Smooth muscle cell (in vitro differentiated cells): ENCODE results near the gene CLDN24. TPM values are rescaled to one million over a fixed set of nuclear protein-coding genes. Genes with fewer than 3 reads are reported as not detected.
"Not testable (repeated sequence)": the region's sequence is repeated elsewhere in the genome, so short reads cannot be mapped to it uniquely, and the experiment has no call there.

ENCODE experiments used
- DNase-seq: peaks from one replicate; lab custom pipeline; 2025; ENCODE audit not compliant: unreplicated experiment; lab: John Stamatoyannopoulos, UW
- H2AFZ ChIP-seq: fragments of 200-600 bp; sonication (generic); 2 replicates; pipeline ENCODE4 v1.6.0; 2016; ENCODE audit warnings: antibody characterized with exemption, low read depth, mild to moderate bottlenecking
- H3F3A ChIP-seq: fragments of 200-600 bp; sonication (generic); 2 replicates; pipeline ENCODE4 v1.6.0; 2017; ENCODE audit warnings: antibody characterized with exemption, low read depth
- H3K27ac ChIP-seq: fragments of 200-600 bp; sonication (generic); 2 replicates; pipeline ENCODE4 v1.5.1; 2016; ENCODE audit warnings: low read depth, mild to moderate bottlenecking
- H3K27me3 ChIP-seq: fragments of 200-600 bp; sonication (generic); 2 replicates; pipeline ENCODE4 v1.6.1; 2016; ENCODE audit warnings: low read depth, mild to moderate bottlenecking
- H3K36me3 ChIP-seq: fragments of 200-600 bp; sonication (generic); 2 replicates; pipeline ENCODE4 v1.5.1; 2016; ENCODE audit warnings: low read depth
- H3K4me1 ChIP-seq: fragments of 200-600 bp; sonication (generic); 2 replicates; pipeline ENCODE4 v1.5.1; 2016; ENCODE audit warnings: low read depth
- H3K4me2 ChIP-seq: fragments of 200-600 bp; sonication (generic); 2 replicates; pipeline ENCODE4 v1.6.0; 2016; ENCODE audit warnings: mild to moderate bottlenecking
- H3K4me3 ChIP-seq: fragments of 200-600 bp; sonication (generic); 2 replicates; pipeline ENCODE4 v1.5.1; 2016; ENCODE audit warnings: mild to moderate bottlenecking
- H3K79me2 ChIP-seq: fragments of 200-600 bp; sonication (generic); 2 replicates; pipeline ENCODE4 v1.6.0; 2016; ENCODE audit warnings: low read depth, mild to moderate bottlenecking
- H3K9ac ChIP-seq: fragments of 200-600 bp; sonication (generic); 2 replicates; pipeline ENCODE4 v1.6.0; 2016; ENCODE audit warnings: low read depth
- H3K9me3 ChIP-seq: fragments of 200-600 bp; sonication (generic); replicated peaks from 2 replicates; pipeline ENCODE4 v1.5.1; 2016; ENCODE audit warnings: low read depth
- H4K20me1 ChIP-seq: fragments of 200-600 bp; sonication (generic); 2 replicates; pipeline ENCODE4 v1.6.0; 2016; ENCODE audit warnings: low read depth
- WGBS: methylation state at CpG from one replicate; pipeline ENCODE4 v1.1.7; 2016; ENCODE audit warnings: low lambda C conversion rate; 5-methylcytosine and 5-hydroxymethylcytosine counted together
- polyA plus RNA-seq: library from polyadenylated mRNA; unstranded; fragments of >200 nt; fragmentation: Nextera tagmentation; extraction: Ambion mirVana; gene quantifications from 2 replicates; pipeline ENCODE4 v1.2.1, GENCODE V29; 2016
- total RNA-seq: library from RNA; depleted of rRNA; stranded (reverse); fragments of >200 nt; gene quantifications from 2 replicates; pipeline ENCODE4 v1.2.3, GENCODE V29; 2014
- TF ChIP-seq, protein P1 (sequence below): fragments of 200-600 bp; sonication (generic); IDR thresholded peaks from 2 replicates; pipeline ENCODE4 v1.5.1; 2017; ENCODE audit warnings: borderline replicate concordance, mild to moderate bottlenecking, antibody characterized with exemption; ENCODE audit not compliant: insufficient read depth, poor library complexity, severe bottlenecking

CLDN24 gene
- total and polyA plus RNA-seq, 2 experiments from 2014 or later: not detected

DNA sequence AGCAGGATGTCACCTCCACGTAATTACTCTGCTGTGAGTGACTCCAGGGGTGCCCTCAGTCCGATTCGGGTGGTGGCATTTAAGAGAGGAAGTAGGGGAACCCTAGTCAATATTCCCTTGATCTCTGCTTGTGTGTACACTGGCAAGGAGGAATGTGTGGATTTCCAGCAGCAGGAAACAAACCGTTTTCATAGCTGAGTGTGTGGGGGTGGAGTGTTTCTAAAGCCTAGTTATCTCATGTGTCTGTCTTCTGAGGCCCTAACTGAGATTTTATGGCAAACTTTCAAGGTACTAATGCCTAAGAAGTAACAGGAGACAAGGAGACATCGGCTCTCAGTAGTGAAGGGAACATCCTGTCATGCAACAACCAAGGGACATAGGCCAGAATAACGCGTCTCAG, 6.6 kb upstream of the CLDN24 start:
- H3K27ac ChIP-seq: peak overlapping the region; percentile 23
- no peaks in the 10 kb centered on the region for H3K27me3 ChIP-seq
- no peaks in the 10 kb centered on the region for H3K4me1 ChIP-seq
- no peak overlapping the region for H3K4me3 ChIP-seq
- H3K9me3 ChIP-seq: no peaks in the 10 kb centered on the region
- H3K79me2 ChIP-seq: no peaks in the 10 kb centered on the region
- H3F3A ChIP-seq: no peaks in the 10 kb centered on the region
- peak overlapping the region; percentile 21 for H3K4me2 ChIP-seq
- DNase-seq: no peak
- no peak overlapping the region for H3K9ac ChIP-seq
- TF ChIP-seq, protein P1, sequence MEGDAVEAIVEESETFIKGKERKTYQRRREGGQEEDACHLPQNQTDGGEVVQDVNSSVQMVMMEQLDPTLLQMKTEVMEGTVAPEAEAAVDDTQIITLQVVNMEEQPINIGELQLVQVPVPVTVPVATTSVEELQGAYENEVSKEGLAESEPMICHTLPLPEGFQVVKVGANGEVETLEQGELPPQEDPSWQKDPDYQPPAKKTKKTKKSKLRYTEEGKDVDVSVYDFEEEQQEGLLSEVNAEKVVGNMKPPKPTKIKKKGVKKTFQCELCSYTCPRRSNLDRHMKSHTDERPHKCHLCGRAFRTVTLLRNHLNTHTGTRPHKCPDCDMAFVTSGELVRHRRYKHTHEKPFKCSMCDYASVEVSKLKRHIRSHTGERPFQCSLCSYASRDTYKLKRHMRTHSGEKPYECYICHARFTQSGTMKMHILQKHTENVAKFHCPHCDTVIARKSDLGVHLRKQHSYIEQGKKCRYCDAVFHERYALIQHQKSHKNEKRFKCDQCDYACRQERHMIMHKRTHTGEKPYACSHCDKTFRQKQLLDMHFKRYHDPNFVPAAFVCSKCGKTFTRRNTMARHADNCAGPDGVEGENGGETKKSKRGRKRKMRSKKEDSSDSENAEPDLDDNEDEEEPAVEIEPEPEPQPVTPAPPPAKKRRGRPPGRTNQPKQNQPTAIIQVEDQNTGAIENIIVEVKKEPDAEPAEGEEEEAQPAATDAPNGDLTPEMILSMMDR: no peak
- WGBS: 34% methylated on average over 7 of the region's 7 CpGs
- H2AFZ ChIP-seq: no peak overlapping the region
- H4K20me1 ChIP-seq: no peaks in the 10 kb centered on the region
- no peaks in the 10 kb centered on the region for H3K36me3 ChIP-seq

DNA sequence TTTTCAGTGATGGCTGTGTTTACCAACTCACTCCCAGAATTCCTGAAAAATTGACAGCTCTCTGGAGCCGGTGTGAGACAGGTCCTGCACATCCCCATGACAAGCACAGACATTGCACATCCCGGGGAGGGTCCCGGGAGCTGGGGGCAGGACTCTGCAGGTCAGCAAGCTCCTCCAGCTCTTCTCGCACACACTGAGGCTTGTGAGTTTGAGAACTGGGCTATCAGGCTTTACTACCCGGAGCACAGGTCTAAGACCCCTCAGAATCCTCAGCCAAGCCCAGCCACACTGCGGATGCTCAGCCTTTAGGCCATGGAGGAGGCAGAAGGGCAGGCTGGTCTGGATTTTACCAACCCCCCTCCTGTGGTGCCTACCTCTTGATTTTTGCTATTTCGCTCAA, 5.6 kb upstream of the CLDN24 start:
- Histone ChIP-seq H3K27ac (no peak overlapping the region), H3K4me3 (no peak overlapping the region), H3F3A (no peaks in the 10 kb centered on the region), H3K36me3 (no peaks in the 10 kb centered on the region), H4K20me1 (no peaks in the 10 kb centered on the region), H3K27me3 (no peaks in the 10 kb centered on the region), H3K9ac (no peak overlapping the region), H3K79me2 (no peaks in the 10 kb centered on the region), H3K4me1 (no peaks in the 10 kb centered on the region), H3K4me2 (no peak overlapping the region), H3K9me3 (no peaks in the 10 kb centered on the region), H2AFZ (no peak overlapping the region)
- TF ChIP-seq, protein P1: no peak
- WGBS: 95% methylated on average over 7 of the region's 7 CpGs
- DNase-seq: no peak

DNA sequence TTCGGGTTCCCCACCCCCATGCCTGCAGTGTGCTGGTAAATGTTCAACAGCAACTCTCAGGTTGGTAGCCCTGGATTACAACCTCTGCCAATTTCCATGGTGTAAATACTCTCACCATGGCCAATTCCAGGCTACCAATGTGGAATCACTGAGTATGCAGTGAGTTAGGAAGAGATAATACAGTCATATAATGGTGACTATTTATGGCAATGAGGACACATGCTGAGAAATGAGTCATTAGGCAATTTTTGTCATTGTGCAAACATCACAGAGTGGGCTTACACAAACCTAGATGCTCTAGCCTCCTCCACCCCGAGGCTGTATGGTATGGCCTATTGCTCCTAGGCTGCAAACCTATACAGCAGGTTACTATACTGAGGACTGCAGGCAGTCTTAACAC, 4.6 kb upstream of the CLDN24 start:
- Histone ChIP-seq H3K9me3 (no peaks in the 10 kb centered on the region), H3F3A (no peaks in the 10 kb centered on the region), H3K36me3 (no peaks in the 10 kb centered on the region), H3K9ac (no peak overlapping the region), H3K27ac (no peak overlapping the region), H3K4me1 (no peaks in the 10 kb centered on the region), H3K4me2 (no peak overlapping the region), H4K20me1 (no peaks in the 10 kb centered on the region), H2AFZ (no peak overlapping the region), H3K27me3 (no peaks in the 10 kb centered on the region), H3K79me2 (no peaks in the 10 kb centered on the region), H3K4me3 (no peak overlapping the region)
- TF ChIP-seq, protein P1: no peak
- no peak for DNase-seq
- WGBS: 63% methylated on average over 2 of the region's 2 CpGs

DNA sequence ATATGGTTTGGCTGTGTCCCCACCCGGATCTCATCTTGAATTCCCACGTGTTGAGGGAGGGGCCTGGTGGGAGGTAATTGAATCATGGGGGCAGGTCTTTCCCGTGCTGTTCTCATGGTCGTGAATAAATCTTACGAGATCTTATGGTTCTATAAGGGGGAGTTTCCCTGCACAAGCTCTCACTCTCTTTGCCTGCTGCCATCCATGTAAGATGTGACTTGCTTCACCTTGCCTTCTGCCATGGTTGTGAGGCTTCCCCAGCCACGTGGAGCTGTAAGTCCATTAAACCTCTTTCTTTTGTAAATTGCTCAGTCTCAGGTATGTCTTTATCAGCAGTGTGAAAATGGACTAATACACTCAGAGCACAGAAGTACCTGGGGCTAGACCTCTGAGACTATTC, 4.2 kb upstream of the CLDN24 start:
- DNase-seq, H3K36me3 ChIP-seq, H3K4me3 ChIP-seq, H3K4me2 ChIP-seq, H3K9me3 ChIP-seq, H3K79me2 ChIP-seq, H3F3A ChIP-seq, H2AFZ ChIP-seq, H3K4me1 ChIP-seq, H3K27ac ChIP-seq, H4K20me1 ChIP-seq, H3K9ac ChIP-seq, H3K27me3 ChIP-seq: not testable (repeated sequence)
- WGBS: 93% methylated on average over 6 of the region's 6 CpGs
